GM10266 (cell line): ENCODE measurements around the gene KRT85.

Experiments
- DNase-seq: peaks from one replicate; pipeline ENCODE4 v3.0.0; 2012; ENCODE audit errors: extremely low spot score
- CTCF ChIP-seq: IDR thresholded peaks from 2 replicates; pipeline ENCODE4 v1.5.1; 2012; ENCODE audit warnings: mild to moderate bottlenecking, low read depth; ENCODE audit not compliant: control insufficient read depth, insufficient read depth; ENCODE audit errors: missing control alignments

The KRT85 gene

DNA sequence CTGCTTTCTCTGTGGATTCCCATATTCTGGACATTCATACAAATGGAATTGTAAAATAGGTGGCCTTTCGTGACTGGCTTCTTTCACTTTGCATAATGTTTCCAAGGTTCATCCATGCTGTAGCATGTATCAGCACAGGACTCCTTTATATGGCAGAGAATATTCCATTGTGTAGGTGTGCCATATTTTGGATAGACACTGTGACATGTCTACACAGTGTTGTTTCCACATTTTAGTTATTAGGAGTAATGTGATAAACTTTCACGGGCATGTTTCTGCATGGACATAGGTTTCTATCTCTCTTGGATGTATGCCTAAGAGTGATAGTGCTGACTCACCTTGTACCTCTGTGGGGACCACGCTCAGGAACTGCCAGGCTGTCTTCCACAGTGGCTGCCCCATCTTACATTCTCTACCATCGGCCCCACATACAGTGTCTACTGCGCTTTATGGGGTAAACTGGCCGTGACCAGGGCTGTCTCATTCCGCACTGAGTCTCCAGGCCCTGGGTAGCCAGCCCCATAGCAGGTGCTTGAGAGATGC is 25.3 kb upstream of the KRT85 start:
- DNase-seq = no peak
- TF ChIP-seq CTCF = no peak

DNA sequence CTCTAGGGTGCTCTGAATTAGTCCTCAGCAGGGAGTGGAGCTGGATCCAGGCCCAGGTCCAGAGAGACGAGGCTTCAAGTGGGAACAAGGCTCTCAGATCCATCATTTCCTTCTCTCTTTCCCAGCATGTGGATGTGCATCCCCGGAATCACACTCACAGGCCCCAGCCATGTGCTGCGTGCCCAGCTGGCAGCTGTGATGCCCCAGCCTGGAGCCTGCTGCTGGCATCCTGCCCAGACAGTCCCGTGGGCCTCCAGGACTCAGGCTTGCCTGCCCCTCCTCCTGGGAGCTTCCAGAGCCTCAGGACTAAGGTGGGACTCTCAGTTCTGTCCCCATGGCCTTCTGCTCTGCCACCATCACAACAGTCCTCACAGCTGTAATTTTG is 24.3 kb upstream of the KRT85 start:
- no peak for TF ChIP-seq CTCF

GRCh38 chr12:52390739-52391617 is 23.7 kb upstream of the KRT85 start:
- peak; percentile 41 for TF ChIP-seq CTCF
- DNase-seq = no peak

More for the DNA sequence above, 24.3 kb upstream of the KRT85 start:
- no peak for DNase-seq

GRCh38 chr12:52389313-52390207 is 22.3 kb upstream of the KRT85 start:
- TF ChIP-seq CTCF = no peak
- no peak for DNase-seq

DNA sequence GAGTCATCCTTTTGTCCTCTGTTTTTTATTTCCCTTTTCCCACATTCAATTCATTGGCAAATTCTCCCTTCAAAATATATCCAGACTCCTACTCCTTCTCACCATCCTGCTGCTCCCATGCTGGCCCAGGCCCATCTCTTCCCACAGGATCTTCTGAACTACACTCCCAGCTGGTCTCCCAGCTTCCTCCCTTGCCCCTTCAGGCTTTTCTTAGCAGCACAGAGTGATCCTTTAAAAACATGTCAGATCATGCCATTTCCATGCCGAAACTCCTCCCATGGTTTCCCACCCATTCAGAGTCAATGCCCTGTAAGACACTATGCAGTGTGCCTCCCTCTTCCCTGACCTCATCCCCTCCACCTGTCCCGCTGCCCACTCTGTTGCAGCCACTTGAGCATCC is 20.6 kb upstream of the KRT85 start:
- no peak for DNase-seq
- no peak for TF ChIP-seq CTCF

DNA sequence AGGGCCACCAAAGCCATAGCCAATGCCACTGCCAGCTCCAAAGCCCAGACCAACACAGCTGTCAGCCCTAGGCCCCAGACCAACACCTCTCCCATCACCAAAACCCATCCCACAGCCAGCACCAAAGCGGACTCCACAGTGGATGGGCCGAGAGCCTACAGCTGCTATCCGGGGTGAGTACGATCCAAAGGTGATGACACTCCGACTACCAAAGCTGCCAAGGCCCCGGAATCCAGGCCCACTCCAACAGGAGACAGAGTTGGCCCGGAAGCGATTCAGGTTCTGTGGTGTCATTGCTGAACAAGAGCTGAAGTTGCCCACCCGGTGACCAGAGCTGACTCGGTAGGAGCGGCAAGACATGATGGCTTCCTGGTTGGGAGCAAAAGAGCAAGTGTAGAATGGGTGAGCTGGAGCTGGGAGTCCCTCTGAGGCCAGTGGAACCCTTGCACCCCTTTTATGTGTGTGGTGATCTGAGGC is 18.0 kb upstream of the KRT85 start, which contains the start of gene KRT84:
TSS of gene KRT84 (minus strand) at position 427 of the 477 bp plus-strand sequence. CDS start at position 360, 67 bp downstream.
- no peak for DNase-seq
- TF ChIP-seq CTCF = no peak
